ENCODE results near the gene CHST8. TPM values are rescaled to one million over a fixed set of nuclear protein-coding genes. Genes with fewer than 3 reads are reported as not detected.

The CHST8 gene
- total RNA-seq, 2 donors from 2014 or later = 0.43 TPM; not detected in 1

GRCh38 chr19:33780251-33780650, 158.5 kb downstream of the CHST8 start:
- Histone ChIP-seq H3K36me3 (no peaks in the 10 kb centered on the region), H3K4me1 (peaks cover 0 to 19% of the 10 kb centered on the region in 2 donors), H3K4me3 (no peak overlapping the region), H3K9me3 (no peaks in the 10 kb centered on the region), H3K27ac (peak overlapping the region in 1 of 2 donors; percentile 3), H3K27me3 (peaks cover 0 to 3% of the 10 kb centered on the region in 2 donors)
- no peak for DNase-seq (ENCODE audit: low spot score)
- TF ChIP-seq CTCF (IDR thresholded peaks at IDR 0.05) = no peak

GRCh38 chr19:33780746-33781145, 159.0 kb downstream of the CHST8 start:
- Histone ChIP-seq H3K27me3 (peaks cover 0 to 3% of the 10 kb centered on the region in 2 donors), H3K4me1 (peaks cover 0 to 19% of the 10 kb centered on the region in 2 donors), H3K4me3 (no peak overlapping the region), H3K9me3 (no peaks in the 10 kb centered on the region), H3K36me3 (no peaks in the 10 kb centered on the region), H3K27ac (peak overlapping the region in 1 of 2 donors; percentile 3)
- no peak for TF ChIP-seq CTCF (IDR thresholded peaks at IDR 0.05)
- no peak for DNase-seq (ENCODE audit: low spot score)

GRCh38 chr19:33781415-33781935, 159.7 kb downstream of the CHST8 start:
- Histone ChIP-seq H3K27ac (no peak overlapping the region), H3K9me3 (no peaks in the 10 kb centered on the region), H3K4me1 (peaks cover 0 to 19% of the 10 kb centered on the region in 2 donors), H3K27me3 (peaks cover 0 to 3% of the 10 kb centered on the region in 2 donors), H3K36me3 (no peaks in the 10 kb centered on the region), H3K4me3 (no peak overlapping the region)
- TF ChIP-seq CTCF (IDR thresholded peaks at IDR 0.05) = no peak
- DNase-seq (ENCODE audit: low spot score) = no peak

- peaks cover 0 to 3% of the 10 kb centered on the region in 2 donors for H3K27me3 ChIP-seq
Observed at GRCh38 chr19:33781996-33782395, 160.2 kb downstream of the CHST8 start.

GRCh38 chr19:33784432-33784831, 162.7 kb downstream of the CHST8 start:
- no peak for DNase-seq (ENCODE audit: low spot score)
- peaks cover 0 to 14% of the 10 kb centered on the region in 2 donors for H3K4me1 ChIP-seq
- no peak for TF ChIP-seq CTCF (IDR thresholded peaks at IDR 0.05)
- no peak overlapping the region for H3K27ac ChIP-seq
- no peaks in the 10 kb centered on the region for H3K9me3 ChIP-seq
- H3K4me3 ChIP-seq = no peak overlapping the region
- no peaks in the 10 kb centered on the region for H3K27me3 ChIP-seq
- H3K36me3 ChIP-seq = no peaks in the 10 kb centered on the region

More at GRCh38 chr19:33781996-33782395, 160.2 kb downstream of the CHST8 start:
- no peak for TF ChIP-seq CTCF (IDR thresholded peaks at IDR 0.05)
- Histone ChIP-seq H3K4me1 (peaks cover 0 to 19% of the 10 kb centered on the region in 2 donors), H3K36me3 (no peaks in the 10 kb centered on the region), H3K9me3 (no peaks in the 10 kb centered on the region), H3K4me3 (no peak overlapping the region), H3K27ac (no peak overlapping the region)
- DNase-seq (ENCODE audit: low spot score) = no peak

GRCh38 chr19:33785795-33786194, 164.0 kb downstream of the CHST8 start:
- Histone ChIP-seq H3K4me3 (no peak overlapping the region), H3K27ac (no peak overlapping the region), H3K36me3 (no peaks in the 10 kb centered on the region), H3K9me3 (no peaks in the 10 kb centered on the region), H3K4me1 (peaks cover 0 to 8% of the 10 kb centered on the region in 2 donors), H3K27me3 (no peaks in the 10 kb centered on the region)
- DNase-seq (ENCODE audit: low spot score) = no peak
- no peak for TF ChIP-seq CTCF (IDR thresholded peaks at IDR 0.05)
